CD14-positive monocyte (primary cell): ENCODE results near the gene TTC7B. TPM values are rescaled to one million over a fixed set of nuclear protein-coding genes. Genes with fewer than 3 reads are reported as not detected.

Experiments used
- DNase-seq, 3 donors: peaks; one replicate each; pipeline ENCODE4 v3.0.0-alpha.2; 2011 to 2022
- H2AFZ ChIP-seq: 2 replicates; pipeline ENCODE4 v1.6.0; 2012; ENCODE audit warnings: mild to moderate bottlenecking, low read depth, low read length, inconsistent platforms; ENCODE audit not compliant: insufficient read depth, poor library complexity, severe bottlenecking
- H3K27ac ChIP-seq, 2 donors: 1 replicate in 1 of 2; 2 replicates in 1 of 2; pipeline ENCODE4 v1.5.1; 2012 to 2013; ENCODE audit warnings: low read length in 2 of 2, control low read depth in 1 of 2, inconsistent platforms in 1 of 2, low read depth in 1 of 2, mild to moderate bottlenecking in 1 of 2
- H3K27me3 ChIP-seq, 2 donors: one replicate each; pipeline versions ENCODE4 v1.6.0 to v1.6.1; 2011 to 2013; ENCODE audit warnings: low read length in 2 of 2; ENCODE audit not compliant: control insufficient read depth in 2 of 2, insufficient read depth in 2 of 2
- H3K36me3 ChIP-seq, 2 donors: replicated peaks in 1 of 2; 1 replicate in 1 of 2; 2 replicates in 1 of 2; pipeline versions ENCODE4 v1.5.1 to v1.6.1; 2012 to 2013; ENCODE audit warnings: low read length in 2 of 2, control low read depth in 1 of 2, inconsistent platforms in 1 of 2, mild to moderate bottlenecking in 1 of 2; ENCODE audit not compliant: insufficient read depth in 2 of 2, control insufficient read depth in 1 of 2
- H3K4me1 ChIP-seq, 2 donors: 1 replicate in 1 of 2; 2 replicates in 1 of 2; pipeline versions ENCODE4 v1.5.1 to v1.6.1; 2012 to 2013; ENCODE audit warnings: low read length in 2 of 2, control low read depth in 1 of 2, inconsistent platforms in 1 of 2, mild to moderate bottlenecking in 1 of 2, moderate library complexity in 1 of 2; ENCODE audit not compliant: insufficient read depth in 2 of 2, control insufficient read depth in 1 of 2
- H3K4me2 ChIP-seq: replicated peaks from 2 replicates; pipeline ENCODE3; 2012; ENCODE audit warnings: low read length, moderate library complexity, mild to moderate bottlenecking; ENCODE audit not compliant: poor library complexity, severe bottlenecking; ENCODE audit errors: extremely low read depth
- H3K4me3 ChIP-seq, 3 experiments: fragments of 200-600 bp in 1 of 3; sonication (generic) in 1 of 3; replicated peaks in 1 of 3; 1 replicate in 2 of 3; 2 replicates in 1 of 3; pipeline ENCODE4 v1.5.1; 2011 to 2013; ENCODE audit warnings: low read length in 3 of 3, mild to moderate bottlenecking in 3 of 3, control low read depth in 2 of 3, low read depth in 2 of 3, inconsistent platforms in 1 of 3, moderate library complexity in 1 of 3
- H3K79me2 ChIP-seq: 2 replicates; pipeline ENCODE4 v1.6.0; 2012; ENCODE audit warnings: mild to moderate bottlenecking, control low read depth, inconsistent platforms, low read length, moderate library complexity; ENCODE audit not compliant: insufficient read depth
- H3K9ac ChIP-seq: 2 replicates; pipeline ENCODE4 v1.6.0; 2017; ENCODE audit warnings: low read length, mild to moderate bottlenecking; ENCODE audit not compliant: insufficient read depth, poor library complexity, severe bottlenecking
- H3K9me3 ChIP-seq, 2 donors: replicated peaks in 1 of 2; 1 replicate in 1 of 2; 2 replicates in 1 of 2; pipeline versions ENCODE4 v1.5.1 to v1.6.1; 2012 to 2013; ENCODE audit warnings: low read length in 2 of 2, control low read depth in 1 of 2; ENCODE audit not compliant: control insufficient read depth in 1 of 2, insufficient read depth in 1 of 2
- H4K20me1 ChIP-seq: 2 replicates; pipeline ENCODE4 v1.6.0; 2012; ENCODE audit warnings: mild to moderate bottlenecking, low read length, control low read depth, moderate library complexity; ENCODE audit not compliant: insufficient read depth
- H3K27ac Mint-ChIP-seq, 7 donors: one replicate each; pipeline ENCODE4 v1.8.0; 2020; ENCODE audit warnings: mild to moderate bottlenecking in 7 of 7, mixed read lengths in 7 of 7, moderate library complexity in 6 of 7, inconsistent platforms in 2 of 7
- H3K27me3 Mint-ChIP-seq, 3 donors: one replicate each; pipeline ENCODE4 v1.8.0; 2021 to 2022; ENCODE audit warnings: low read depth in 3 of 3, mild to moderate bottlenecking in 3 of 3, mixed read lengths in 3 of 3, moderate library complexity in 3 of 3, inconsistent platforms in 1 of 3
- H3K36me3 Mint-ChIP-seq, 2 donors: one replicate each; pipeline ENCODE4 v1.8.0; 2020; ENCODE audit warnings: mixed read lengths in 2 of 2, inconsistent platforms in 1 of 2, mild to moderate bottlenecking in 1 of 2
- H3K4me1 Mint-ChIP-seq: one replicate; pipeline ENCODE4 v1.8.0; 2020; ENCODE audit warnings: mild to moderate bottlenecking, mixed read lengths
- H3K4me3 Mint-ChIP-seq, 2 donors: one replicate each; pipeline ENCODE4 v1.8.0; 2020; ENCODE audit warnings: mild to moderate bottlenecking in 2 of 2, mixed read lengths in 2 of 2, moderate library complexity in 1 of 2
- H3K9me3 Mint-ChIP-seq, 7 donors: one replicate each; pipeline ENCODE4 v1.8.0; 2020 to 2022; ENCODE audit warnings: mixed read lengths in 7 of 7, mild to moderate bottlenecking in 6 of 7, moderate library complexity in 6 of 7, inconsistent platforms in 2 of 7
- CTCF ChIP-seq: fragments of 200-600 bp; IDR thresholded peaks from one replicate; pipeline ENCODE4 v1.8.0; 2022; ENCODE audit warnings: antibody characterized with exemption, mild to moderate bottlenecking
- WGBS: methylation state at CpG from one replicate; pipeline ENCODE4 v1.1.5; 2013; ENCODE audit warnings: missing lambda C conversion rate; ENCODE audit not compliant: insufficient coverage; 5-methylcytosine and 5-hydroxymethylcytosine counted together
- intact Hi-C, 2 donors: fragments of 100-400 bp; cut with micrococcal nuclease; formaldehyde crosslinking; loops; one replicate each; pipeline versions ENCODE4 v1.15.0 to v1.15.1; 2023
- polyA plus RNA-seq, 3 donors: library from polyadenylated mRNA; depleted of rRNA in 1 of 3; unstranded in 2 of 3; stranded (reverse) in 1 of 3; fragments of 300-500 nt in 2 of 3; fragments of >200 nt in 1 of 3; fragmentation: Illumina TruSeq in 2 of 3; gene quantifications; 1 replicate in 2 of 3; 2 replicates in 1 of 3; pipeline ENCODE4 v1.2.3, GENCODE V29; 2012 to 2021

The TTC7B gene
- polyA plus RNA-seq, 3 donors, result 0.87 to 2.6 (median 1.2) TPM

GRCh38 chr14:90613453-90613852 lies 202.8 kb downstream of the TTC7B start:
- no peaks in the 10 kb centered on the region for H3K79me2 ChIP-seq
- H3K4me3 ChIP-seq, result no peak overlapping the region
- Mint-ChIP-seq H3K27ac (peak overlapping the region in 2 of 7 donors; percentile 1 to 74), H3K27me3 (peaks cover 0 to 3% (median 0%) of the 10 kb centered on the region in 3 donors), H3K4me1 (peaks cover 46% of the 10 kb centered on the region), H3K9me3 (no peaks in the 10 kb centered on the region), H3K4me3 (no peak overlapping the region), H3K36me3 (no peaks in the 10 kb centered on the region)
- WGBS, result no CpG with 5 or more reads among the region's 3 CpGs
- H3K9me3 ChIP-seq, result no peaks in the 10 kb centered on the region
- intact Hi-C loops, result no loop called here
- no peak overlapping the region for H3K9ac ChIP-seq
- H3K4me1 ChIP-seq, result peaks cover 40 to 42% of the 10 kb centered on the region in 2 donors
- H3K27me3 ChIP-seq, result no peaks in the 10 kb centered on the region
- no peaks in the 10 kb centered on the region for H4K20me1 ChIP-seq
- no peak overlapping the region for H2AFZ ChIP-seq
- no peaks in the 10 kb centered on the region for H3K36me3 ChIP-seq
- TF ChIP-seq CTCF, result no peak
- H3K4me2 ChIP-seq, result no peak overlapping the region
- no peak for DNase-seq
- no peak overlapping the region for H3K27ac ChIP-seq

GRCh38 chr14:90612801-90613200 lies 203.4 kb downstream of the TTC7B start:
- intact Hi-C loops, result no loop called here
- H3K4me2 ChIP-seq, result no peak overlapping the region

More at GRCh38 chr14:90612801-90613200, 203.4 kb downstream of the TTC7B start:
- H3K79me2 ChIP-seq, result no peaks in the 10 kb centered on the region
- no peak overlapping the region for H3K27ac ChIP-seq
- no peak overlapping the region for H3K4me3 Mint-ChIP-seq
- peaks cover 45 to 49% of the 10 kb centered on the region in 2 donors for H3K4me1 ChIP-seq
- H3K9ac ChIP-seq, result no peak overlapping the region
- TF ChIP-seq CTCF, result no peak
- H3K4me1 Mint-ChIP-seq, result peaks cover 51% of the 10 kb centered on the region
- no peak overlapping the region for H3K4me3 ChIP-seq
- DNase-seq, result no peak
- WGBS, result 100% methylated on average over 3 of the region's 3 CpGs
- H3K27ac Mint-ChIP-seq, result no peak overlapping the region
- no peaks in the 10 kb centered on the region for H4K20me1 ChIP-seq
- H3K9me3 Mint-ChIP-seq, result no peaks in the 10 kb centered on the region
- H3K36me3 ChIP-seq, result no peaks in the 10 kb centered on the region
- no peaks in the 10 kb centered on the region for H3K9me3 ChIP-seq
- no peaks in the 10 kb centered on the region for H3K27me3 ChIP-seq
- peaks cover 0 to 3% (median 0%) of the 10 kb centered on the region in 3 donors for H3K27me3 Mint-ChIP-seq
- no peaks in the 10 kb centered on the region for H3K36me3 Mint-ChIP-seq
- no peak overlapping the region for H2AFZ ChIP-seq
